Naive thymus-derived CD4-positive, alpha-beta T cell (primary cell): ENCODE data around the gene PSMB3. TPM values are rescaled to one million over a fixed set of nuclear protein-coding genes. Genes with fewer than 3 reads are reported as not detected.

Experiments used
- ATAC-seq: fragments of 150-1000 bp; cut with Tn5 transposase; 2 replicates; pipeline ENCODE4 v1.10.0; 2021; ENCODE audit warnings: mild to moderate bottlenecking, moderate library complexity
- CTCF ChIA-PET: fragments of 350-600 bp; sonication (Branson Sonifier 250); formaldehyde crosslinking; loops from one replicate; lab custom pipeline; 2021; ENCODE audit warnings: antibody characterized with exemption; lab: Charles Lee
- POLR2A ChIA-PET: fragments of 350-600 bp; sonication (Branson Sonifier 250); formaldehyde crosslinking; loops from one replicate; lab custom pipeline; 2021; ENCODE audit warnings: antibody characterized with exemption, inconsistent platforms; lab: Charles Lee
- DNase-seq, 9 donors: peaks; one replicate each; pipeline versions ENCODE4 v3.0.0 to v3.0.0-alpha.2; 2020 to 2022; ENCODE audit warnings: mixed read lengths in 1 of 9
- H3K27ac ChIP-seq: one replicate; pipeline ENCODE4 v1.7.0; 2013; ENCODE audit warnings: mild to moderate bottlenecking, low read depth, low read length, moderate library complexity
- H3K27me3 ChIP-seq, 2 donors: one replicate each; pipeline ENCODE4 v1.7.0; 2013; ENCODE audit warnings: low read length in 2 of 2, mild to moderate bottlenecking in 2 of 2, moderate library complexity in 2 of 2; ENCODE audit not compliant: control insufficient read depth in 2 of 2, insufficient read depth in 2 of 2
- H3K36me3 ChIP-seq, 3 experiments: 1 replicate in 2 of 3; 2 replicates in 1 of 3; pipeline ENCODE4 v1.7.0; 2013; ENCODE audit warnings: low read length in 3 of 3, mild to moderate bottlenecking in 3 of 3, moderate library complexity in 1 of 3; ENCODE audit not compliant: insufficient read depth in 3 of 3, control insufficient read depth in 2 of 3
- H3K4me1 ChIP-seq, 2 donors: one replicate each; pipeline ENCODE4 v1.7.0; 2013; ENCODE audit warnings: low read length in 2 of 2, mild to moderate bottlenecking in 2 of 2, moderate library complexity in 1 of 2; ENCODE audit not compliant: control insufficient read depth in 2 of 2, insufficient read depth in 2 of 2
- H3K4me3 ChIP-seq: 2 replicates; pipeline ENCODE4 v1.7.0; 2013; ENCODE audit warnings: mild to moderate bottlenecking, low read length
- H3K9me3 ChIP-seq, 3 experiments: 1 replicate in 2 of 3; 2 replicates in 1 of 3; pipeline ENCODE4 v1.7.0; 2013; ENCODE audit warnings: low read length in 3 of 3; ENCODE audit not compliant: control insufficient read depth in 2 of 3
- H3K27ac Mint-ChIP-seq, 9 donors: one replicate each; pipeline ENCODE4 v1.8.0; 2020 to 2022; ENCODE audit warnings: mixed read lengths in 9 of 9, mild to moderate bottlenecking in 8 of 9, moderate library complexity in 5 of 9, inconsistent platforms in 2 of 9
- H3K27me3 Mint-ChIP-seq, 5 donors: one replicate each; pipeline ENCODE4 v1.8.0; 2021 to 2022; ENCODE audit warnings: mixed read lengths in 5 of 5, mild to moderate bottlenecking in 1 of 5
- H3K36me3 Mint-ChIP-seq, 5 donors: one replicate each; pipeline ENCODE4 v1.8.0; 2020 to 2022; ENCODE audit warnings: mixed read lengths in 5 of 5, mild to moderate bottlenecking in 3 of 5, inconsistent platforms in 1 of 5
- H3K4me1 Mint-ChIP-seq, 7 donors: one replicate each; pipeline ENCODE4 v1.8.0; 2020 to 2022; ENCODE audit warnings: mixed read lengths in 7 of 7, mild to moderate bottlenecking in 3 of 7, inconsistent platforms in 1 of 7
- H3K4me3 Mint-ChIP-seq, 10 donors: one replicate each; pipeline ENCODE4 v1.8.0; 2020 to 2022; ENCODE audit warnings: mild to moderate bottlenecking in 10 of 10, mixed read lengths in 10 of 10, moderate library complexity in 6 of 10, inconsistent platforms in 2 of 10
- H3K9me3 Mint-ChIP-seq, 11 donors: one replicate each; pipeline ENCODE4 v1.8.0; 2020 to 2022; ENCODE audit warnings: mixed read lengths in 11 of 11, mild to moderate bottlenecking in 4 of 11, inconsistent platforms in 1 of 11, moderate library complexity in 1 of 11
- intact Hi-C, 2 donors: fragments of 100-400 bp; cut with micrococcal nuclease; formaldehyde crosslinking; loops; one replicate each; pipeline ENCODE4 v1.15.1; 2023
- polyA plus RNA-seq, 2 donors: library from polyadenylated mRNA; unstranded; fragments of 300-500 nt; fragmentation: Illumina TruSeq; gene quantifications; one replicate each; pipeline ENCODE4 v1.2.3, GENCODE V29; 2021
- total RNA-seq, 6 experiments: library from RNA in 5 of 6; stranded (reverse) in 5 of 6; gene quantifications; 1 replicate in 5 of 6; 2 replicates in 1 of 6; pipeline ENCODE4 v1.2.3 and lab custom pipeline; 2021 to 2026

PSMB3 gene
- total and polyA plus RNA-seq, 7 experiments from 2014 or later = 60.8 to 410 (median 102) TPM

DNA sequence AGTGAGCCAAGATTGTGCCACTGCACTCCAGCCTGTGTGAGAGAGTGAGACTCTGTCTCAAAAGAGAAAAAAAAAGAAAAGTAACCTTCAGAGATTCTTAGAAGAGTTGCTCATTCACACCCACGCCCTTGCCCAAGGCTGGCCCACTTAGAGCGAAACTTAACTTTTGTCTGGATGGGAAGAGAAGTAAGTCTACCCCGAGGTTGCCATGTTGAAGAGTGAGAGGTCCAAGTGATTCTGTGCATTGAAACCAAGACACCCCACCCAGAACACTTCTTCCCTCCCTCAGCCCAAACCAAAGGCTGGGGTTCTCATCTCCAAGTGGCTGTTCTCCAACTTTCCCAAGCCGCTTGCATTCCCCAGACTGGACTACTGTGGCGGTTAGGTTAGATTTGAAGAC lies 24.8 kb upstream of the PSMB3 start:
- H3K4me3 Mint-ChIP-seq = peak overlapping the region; percentile 70 to 87 (median 77)
- H3K4me1 ChIP-seq = peaks cover 39 to 57% of the 10 kb centered on the region in 2 donors
- ATAC-seq (peak; percentile 9), DNase-seq (peak in 4 of 9 donors; percentile 23 to 71 (median 42))
- peaks cover 0 to 8% (median 0%) of the 10 kb centered on the region in 11 donors for H3K9me3 Mint-ChIP-seq
- H3K36me3 ChIP-seq = peaks cover 0 to 25% (median 0%) of the 10 kb centered on the region in 3 experiments
- H3K36me3 Mint-ChIP-seq = peaks cover 0 to 21% (median 0%) of the 10 kb centered on the region in 5 donors
- H3K4me3 ChIP-seq = peak overlapping the region; percentile 64
- peaks cover 0 to 2% (median 0%) of the 10 kb centered on the region in 5 donors for H3K27me3 Mint-ChIP-seq
- POLR2A ChIA-PET = interaction anchor here (0.6 to 15.9 kb wide), 12 partner anchors 10 to 74 kb away, joined by 3 to 317 read pairs (median 4); partner anchors contain the start of genes EPOP, MLLT6 and PSMB3
- peak overlapping the region; percentile 81 for H3K27ac ChIP-seq
- H3K27ac Mint-ChIP-seq = peak overlapping the region; percentile 89 to 94 (median 92)
- peaks cover 25 to 85% (median 63%) of the 10 kb centered on the region in 7 donors for H3K4me1 Mint-ChIP-seq
- intact Hi-C loops = loop anchor here (1.0 to 2.0 kb wide), 4 partner anchors 9 to 169 kb away; partner anchors contain the start of gene MLLT6 (in 1 of the 2)
- CTCF ChIA-PET = interaction anchor here (1.0 to 2.6 kb wide), 9 partner anchors 11 to 126 kb away, joined by 3 to 14 read pairs (median 4); partner anchors contain the start of gene MLLT6
- H3K9me3 ChIP-seq = no peaks in the 10 kb centered on the region
- no peaks in the 10 kb centered on the region for H3K27me3 ChIP-seq

DNA sequence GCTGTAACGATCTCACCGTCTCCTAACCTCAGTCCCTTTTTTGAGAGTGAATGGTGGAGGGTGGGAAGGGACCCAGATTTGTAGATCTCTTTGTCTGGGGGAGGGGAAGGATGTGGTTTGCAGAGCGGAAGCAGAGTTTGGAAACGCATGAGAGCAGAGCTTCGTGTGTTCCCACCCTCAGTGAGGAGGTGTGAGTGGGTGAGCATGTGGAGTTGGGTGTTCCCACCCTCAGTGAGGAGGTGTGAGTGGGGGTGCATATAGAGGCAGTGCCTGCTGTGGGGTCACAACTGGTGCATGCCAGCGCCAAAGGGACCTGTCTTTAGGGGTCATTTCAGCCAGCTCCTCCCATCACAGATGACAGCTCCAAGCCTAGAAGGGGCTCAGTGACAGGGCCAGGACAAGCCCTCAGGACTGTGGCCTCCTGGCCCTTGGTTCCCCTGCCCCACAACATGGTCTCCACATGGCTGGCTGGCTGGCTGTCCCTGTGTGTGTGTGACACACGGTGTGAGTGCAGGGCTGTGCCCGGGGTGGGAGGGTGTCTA lies 24.2 kb upstream of the PSMB3 start:
- Mint-ChIP-seq H3K4me1 (peaks cover 29 to 85% (median 69%) of the 10 kb centered on the region in 7 donors), H3K4me3 (peak overlapping the region; percentile 70 to 87 (median 77)), H3K9me3 (peaks cover 0 to 9% (median 0%) of the 10 kb centered on the region in 11 donors), H3K36me3 (peaks cover 0 to 21% (median 0%) of the 10 kb centered on the region in 5 donors), H3K27ac (peak overlapping the region; percentile 89 to 94 (median 92)), H3K27me3 (peaks cover 0 to 2% (median 0%) of the 10 kb centered on the region in 5 donors)
- H3K4me3 ChIP-seq = peak overlapping the region; percentile 64
- ATAC-seq (peak; percentile 66), DNase-seq (peak in 8 of 9 donors; percentile 68 to 88 (median 86))
- POLR2A ChIA-PET = interaction anchor here (0.6 to 15.9 kb wide), 15 partner anchors 11 to 1375 kb away, joined by 3 to 317 read pairs (median 4); partner anchors contain the start of genes EPOP, MLLT6, PSMB3 and RPL23
- H3K27ac ChIP-seq = peak overlapping the region; percentile 81
- intact Hi-C loops = loop anchor here (1.0 to 2.0 kb wide), 4 partner anchors 10 to 170 kb away; partner anchors contain the start of gene MLLT6 (in 1 of the 2)
- H3K36me3 ChIP-seq = peaks cover 0 to 23% (median 0%) of the 10 kb centered on the region in 3 experiments
- CTCF ChIA-PET = interaction anchor here (1.0 to 2.6 kb wide), 14 partner anchors 12 to 126 kb away, joined by 3 to 14 read pairs (median 4); partner anchors contain the start of genes EPOP and MLLT6
- H3K4me1 ChIP-seq = peaks cover 39 to 57% of the 10 kb centered on the region in 2 donors
- H3K9me3 ChIP-seq = no peaks in the 10 kb centered on the region
- H3K27me3 ChIP-seq = no peaks in the 10 kb centered on the region

DNA sequence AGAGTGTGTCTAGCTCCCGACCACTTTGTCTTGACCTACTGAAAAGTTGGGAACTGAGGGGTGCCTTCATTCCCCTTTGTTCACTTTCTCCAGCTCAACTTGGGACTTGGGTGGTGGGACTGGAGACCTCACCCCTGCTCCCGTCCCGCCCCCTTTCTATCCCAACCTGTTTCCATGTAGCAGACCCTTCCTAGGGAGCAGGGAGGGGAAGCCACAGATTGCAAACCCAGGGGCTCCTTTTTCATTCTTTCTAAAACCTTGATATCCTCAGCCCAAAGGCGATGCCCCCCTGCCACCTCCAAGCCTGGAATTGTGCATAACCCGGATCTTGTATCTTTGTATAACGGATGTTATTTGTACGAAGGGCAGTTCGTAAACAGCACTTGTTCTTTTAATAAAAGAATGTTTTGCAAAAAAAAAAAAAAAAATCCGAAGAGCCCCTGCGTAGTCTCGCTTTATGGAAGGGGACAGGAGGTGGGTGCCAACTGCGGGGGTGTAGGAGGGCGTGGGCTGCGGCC lies 23.1 kb upstream of the PSMB3 start:
- no peaks in the 10 kb centered on the region for H3K9me3 ChIP-seq
- H3K4me3 Mint-ChIP-seq = peak overlapping the region; percentile 70 to 87 (median 77)
- DNase-seq (peak in 1 of 9 donors; percentile 7), ATAC-seq (no peak)
- H3K27me3 ChIP-seq = no peaks in the 10 kb centered on the region
- peaks cover 0 to 10% (median 0%) of the 10 kb centered on the region in 11 donors for H3K9me3 Mint-ChIP-seq
- intact Hi-C loops = loop anchor here in 1 of 2 donors (2.0 kb wide), 1 partner anchor 171 kb away; no protein-coding TSS in a partner anchor
- ChIA-PET CTCF (interaction anchor here (0.5 to 2.6 kb wide), 9 partner anchors 13 to 893 kb away, joined by 3 to 14 read pairs (median 4); partner anchors contain the start of gene MLLT6), POLR2A (interaction anchor here (0.9 to 15.9 kb wide), 8 partner anchors 10 to 1373 kb away, joined by 3 to 317 read pairs (median 8); partner anchors contain the start of genes EPOP, MLLT6, PSMB3 and RPL23)
- peak overlapping the region in 8 of 9 donors; percentile 89 to 93 (median 91) for H3K27ac Mint-ChIP-seq
- H3K27ac ChIP-seq = peak overlapping the region; percentile 81
- H3K4me1 Mint-ChIP-seq = peaks cover 37 to 89% (median 76%) of the 10 kb centered on the region in 7 donors
- peaks cover 0 to 2% (median 0%) of the 10 kb centered on the region in 5 donors for H3K27me3 Mint-ChIP-seq
- peaks cover 0 to 22% (median 0%) of the 10 kb centered on the region in 3 experiments for H3K36me3 ChIP-seq
- peaks cover 0 to 21% (median 0%) of the 10 kb centered on the region in 5 donors for H3K36me3 Mint-ChIP-seq
- H3K4me1 ChIP-seq = peaks cover 44 to 60% of the 10 kb centered on the region in 2 donors
- H3K4me3 ChIP-seq = peak overlapping the region; percentile 63

DNA sequence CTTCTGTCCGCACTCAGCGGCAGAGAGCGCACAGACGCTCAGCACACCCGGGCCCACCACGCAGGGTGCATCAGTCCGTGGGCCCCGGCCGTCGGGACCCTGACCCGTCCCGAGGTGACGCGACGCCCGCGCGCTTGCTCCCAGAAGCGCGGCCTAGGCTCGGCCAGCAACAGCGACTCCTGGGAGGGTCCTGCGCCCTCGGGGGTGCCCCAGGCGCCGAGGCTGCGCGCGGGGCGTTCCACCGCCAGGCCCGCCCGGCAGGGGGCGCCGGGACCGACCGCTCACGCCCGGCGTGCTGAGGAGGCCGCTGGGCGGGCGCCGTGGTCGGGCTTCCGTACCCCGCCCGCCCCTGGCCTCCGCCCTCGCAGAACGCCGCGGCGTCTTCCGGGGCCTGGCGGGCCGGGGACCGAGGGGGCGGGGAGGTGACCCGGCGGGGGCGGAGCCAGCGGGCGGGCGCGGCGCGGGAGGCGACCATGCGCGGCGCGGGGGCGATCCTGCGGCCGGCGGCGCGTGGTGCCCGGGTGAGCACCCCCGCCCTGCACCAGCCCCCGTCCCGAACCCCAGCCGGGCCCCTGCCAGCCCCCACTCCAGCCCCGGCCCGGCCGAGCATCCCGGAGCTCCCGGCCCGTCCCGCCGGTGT lies 22.5 kb upstream of the PSMB3 start, which contains the start of gene CISD3:
Gene CISD3 (plus strand): TSS at position 456 of the 640 bp plus-strand sequence. CDS start 18 bp downstream, at position 474.
- ChIA-PET CTCF (interaction anchor here (1.9 to 2.3 kb wide), 3 partner anchors 19 to 63 kb away, joined by 5 to 19 read pairs (median 8); no protein-coding TSS in a partner anchor), POLR2A (interaction anchor here (0.9 to 15.9 kb wide), 11 partner anchors 13 to 423 kb away, joined by 3 to 317 read pairs (median 6); partner anchors contain the start of genes EPOP, MLLT6 and PSMB3)
- H3K4me1 Mint-ChIP-seq = peaks cover 40 to 91% (median 79%) of the 10 kb centered on the region in 7 donors
- peaks cover 0 to 10% (median 0%) of the 10 kb centered on the region in 11 donors for H3K9me3 Mint-ChIP-seq
- Histone ChIP-seq H3K27ac (peak within 1 kb of the TSS; percentile 81), H3K27me3 (no peaks in the 10 kb centered on the region), H3K9me3 (no peaks in the 10 kb centered on the region), H3K36me3 (peaks cover 0 to 16% (median 0%) of the 10 kb centered on the region in 3 experiments), H3K4me3 (peak within 1 kb of the TSS; percentile 78), H3K4me1 (peaks cover 44 to 56% of the 10 kb centered on the region in 2 donors)
- H3K27me3 Mint-ChIP-seq = peaks cover 0 to 2% (median 0%) of the 10 kb centered on the region in 5 donors
- intact Hi-C loops = loop anchor here (1.0 to 2.0 kb wide), 4 partner anchors 22 to 171 kb away; partner anchors contain the start of gene PSMB3 (in 2 of the 2)
- ATAC-seq (peak; percentile 92), DNase-seq (peak; percentile 73 to 91 (median 84))
- peak within 1 kb of the TSS; percentile 87 to 99 (median 95) for H3K4me3 Mint-ChIP-seq
- H3K36me3 Mint-ChIP-seq = peaks cover 0 to 21% (median 0%) of the 10 kb centered on the region in 5 donors
- peak within 1 kb of the TSS; percentile 89 to 97 (median 93) for H3K27ac Mint-ChIP-seq

DNA sequence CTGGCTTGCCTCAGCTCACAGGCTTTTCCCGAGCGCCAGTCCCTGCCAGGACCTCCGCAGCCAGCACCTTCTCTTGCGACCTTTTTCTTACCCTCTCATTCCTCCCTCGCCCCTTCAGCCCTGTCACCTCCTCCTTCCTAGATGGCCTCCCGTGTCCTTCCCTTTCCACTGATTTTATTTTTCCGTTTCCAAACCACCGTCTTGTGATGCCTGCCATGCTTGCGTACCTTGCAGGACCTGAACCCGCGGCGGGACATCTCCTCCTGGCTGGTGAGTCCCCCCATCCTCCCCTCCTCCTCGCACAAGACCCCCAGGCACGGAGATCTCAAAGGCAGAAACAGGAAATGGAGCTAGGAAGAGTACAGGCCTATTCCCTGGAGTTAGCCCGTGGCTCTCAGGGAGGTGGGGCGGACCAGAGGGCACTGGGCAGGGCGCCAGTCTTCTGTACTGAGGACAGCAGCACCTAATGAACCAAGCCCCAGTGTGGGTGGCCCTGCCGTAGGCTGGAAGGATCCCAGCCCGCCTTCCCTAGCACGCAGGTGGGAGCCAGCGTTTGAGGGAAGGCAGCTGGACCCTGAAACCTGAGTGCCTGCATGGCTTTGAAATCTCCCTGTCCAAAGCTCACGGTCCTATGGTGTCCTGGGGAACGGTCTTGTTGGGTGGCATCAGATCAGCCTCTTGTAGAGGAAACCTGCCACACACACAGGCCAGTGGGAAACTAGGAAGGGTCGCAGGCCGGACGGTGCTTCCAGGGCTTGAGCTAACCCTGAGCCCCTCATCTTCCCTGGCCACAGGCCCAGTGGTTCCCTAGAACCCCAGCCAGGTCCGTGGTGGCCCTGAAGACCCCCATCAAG lies 21.8 kb upstream of the PSMB3 start:
- ATAC-seq (no peak), DNase-seq (peak in 3 of 9 donors; percentile 27 to 38 (median 36))
- Histone ChIP-seq H3K4me1 (peaks cover 44 to 48% of the 10 kb centered on the region in 2 donors), H3K4me3 (peak overlapping the region; percentile 78), H3K27me3 (no peaks in the 10 kb centered on the region), H3K9me3 (no peaks in the 10 kb centered on the region), H3K36me3 (peaks cover 0 to 10% (median 0%) of the 10 kb centered on the region in 3 experiments), H3K27ac (peak overlapping the region; percentile 73)
- Mint-ChIP-seq H3K9me3 (peaks cover 0 to 10% (median 0%) of the 10 kb centered on the region in 11 donors), H3K27me3 (peaks cover 0 to 2% (median 0%) of the 10 kb centered on the region in 5 donors), H3K4me1 (peaks cover 40 to 87% (median 78%) of the 10 kb centered on the region in 7 donors), H3K27ac (peak overlapping the region; percentile 83 to 97 (median 93)), H3K36me3 (peaks cover 0 to 20% (median 0%) of the 10 kb centered on the region in 5 donors), H3K4me3 (peak overlapping the region; percentile 87 to 99 (median 95))
- ChIA-PET POLR2A (interaction anchor here (0.6 to 3.1 kb wide), 16 partner anchors 11 to 422 kb away, joined by 3 to 18 read pairs (median 4); partner anchors contain the start of genes EPOP, MLLT6 and PSMB3), CTCF (interaction anchor here (0.6 to 2.3 kb wide), 8 partner anchors 20 to 512 kb away, joined by 3 to 19 read pairs (median 5); no protein-coding TSS in a partner anchor)
- intact Hi-C loops = loop anchor here (1.0 kb wide), 3 partner anchors 22 to 53 kb away; partner anchors contain the start of gene PSMB3 (in 2 of the 2)
